HL-60 (cell line): ENCODE results near the gene PRDM1.

ENCODE experiments used
- CTCF ChIP-seq: IDR thresholded peaks from one replicate; pipeline ENCODE4 v1.5.1; 2011; ENCODE audit warnings: low read length, control low read depth, inconsistent platforms; ENCODE audit not compliant: insufficient read depth
- GABPA ChIP-seq: IDR thresholded peaks from 2 replicates; pipeline ENCODE4 v1.6.1; 2012; ENCODE audit warnings: low read depth
- POLR2AphosphoS5 ChIP-seq: IDR thresholded peaks from 2 replicates; pipeline ENCODE4 v1.6.1; 2012; ENCODE audit warnings: low read depth
- REST ChIP-seq: IDR thresholded peaks from 2 replicates; pipeline ENCODE4 v1.6.1; 2012; ENCODE audit warnings: low read depth; ENCODE audit not compliant: insufficient replicate concordance
- SPI1 ChIP-seq: IDR thresholded peaks from 2 replicates; pipeline ENCODE4 v1.6.1; 2012; ENCODE audit warnings: low read depth, mild to moderate bottlenecking, borderline replicate concordance

GRCh38 chr6:106069478-106069877 lies 16.7 kb upstream of the PRDM1 start:
- TF ChIP-seq CTCF (no peak), REST (no peak), SPI1 (no peak), POLR2AphosphoS5 (no peak), GABPA (no peak)
